SU-DHL-6 (cell line): ENCODE results near the gene PNMA8B.

Experiments
- H2AFZ ChIP-seq: fragments of 200-600 bp; sonication (generic); 2 replicates; pipeline ENCODE4 v1.6.1; 2014; ENCODE audit warnings: low read depth, mild to moderate bottlenecking, moderate library complexity, mixed read lengths, antibody characterized with exemption, low read length; ENCODE audit not compliant: severe bottlenecking
- H3F3A ChIP-seq: fragments of 200-600 bp; shearing (Covaris generic); 2 replicates; pipeline ENCODE4 v1.6.0; 2016; ENCODE audit warnings: antibody characterized with exemption, mild to moderate bottlenecking; ENCODE audit not compliant: insufficient read depth
- H3K27ac ChIP-seq: fragments of 200-600 bp; sonication (generic); 2 replicates; pipeline ENCODE4 v1.5.1; 2016; ENCODE audit warnings: low read depth, mild to moderate bottlenecking, low read length, moderate library complexity, mixed read lengths
- H3K27me3 ChIP-seq: fragments of 200-600 bp; sonication (generic), shearing (Covaris generic); 2 replicates; pipeline ENCODE4 v1.6.0; 2014; ENCODE audit warnings: mild to moderate bottlenecking, low read length
- H3K36me3 ChIP-seq: fragments of 200-600 bp; sonication (generic); 2 replicates; pipeline ENCODE4 v1.6.1; 2014; ENCODE audit warnings: mild to moderate bottlenecking, low read length, mixed read lengths
- H3K4me2 ChIP-seq: fragments of 300-600, 200-600 bp; shearing (Covaris generic), sonication (generic); 2 replicates; pipeline ENCODE4 v1.6.0; 2014; ENCODE audit warnings: low read length, low read depth, mild to moderate bottlenecking; ENCODE audit not compliant: poor library complexity, severe bottlenecking
- H3K4me3 ChIP-seq: fragments of 200-600 bp; sonication (generic); 2 replicates; pipeline ENCODE4 v1.5.1; 2014; ENCODE audit warnings: antibody characterized with exemption, low read length, mild to moderate bottlenecking, mixed read lengths; ENCODE audit not compliant: insufficient read depth, poor library complexity, severe bottlenecking
- H3K79me2 ChIP-seq: fragments of 200-600 bp; sonication (generic); 2 replicates; pipeline ENCODE4 v1.6.1; 2014; ENCODE audit warnings: mild to moderate bottlenecking, low read length, moderate library complexity; ENCODE audit not compliant: insufficient read depth
- H3K9ac ChIP-seq: fragments of 200-600 bp; sonication (generic); 2 replicates; pipeline ENCODE4 v1.7.0; 2014; ENCODE audit warnings: mild to moderate bottlenecking, low read length
- H3K9me2 ChIP-seq: fragments of 200-600 bp; sonication (generic); replicated peaks from 2 replicates; pipeline ENCODE4 v1.6.1; 2014; ENCODE audit warnings: low read length; ENCODE audit not compliant: insufficient read depth
- H3K9me3 ChIP-seq: fragments of 200-600 bp; sonication (generic); 2 replicates; pipeline ENCODE4 v1.6.1; 2014; ENCODE audit warnings: low read length, mixed read lengths; ENCODE audit not compliant: insufficient read depth
- H4K20me1 ChIP-seq: fragments of 200-600 bp; sonication (generic); 2 replicates; pipeline ENCODE4 v1.6.1; 2014; ENCODE audit warnings: low read depth, mild to moderate bottlenecking, antibody characterized with exemption, low read length, moderate library complexity, mixed read lengths
- EZH2phosphoT487 ChIP-seq: fragments of 200-600 bp; sonication (generic), shearing (Covaris generic); conservative IDR thresholded peaks from 2 replicates; pipeline ENCODE4 v1.6.1; 2018; ENCODE audit warnings: mild to moderate bottlenecking, antibody characterized with exemption, low read length, moderate library complexity, mixed read lengths
- TF ChIP-seq, protein P1 (sequence below): fragments of 200-600 bp; sonication (generic); IDR thresholded peaks from one replicate; pipeline ENCODE4 v1.5.1; 2017; ENCODE audit warnings: antibody characterized with exemption, mild to moderate bottlenecking, low read length, moderate library complexity; ENCODE audit not compliant: insufficient read depth, poor library complexity, severe bottlenecking

Gene PNMA8B

GRCh38 chr19:46475986-46476385, 19.7 kb downstream of the PNMA8B start:
- Histone ChIP-seq H3K79me2 (no peaks in the 10 kb centered on the region), H3K4me2 (peak overlapping the region; percentile 43), H3K4me3 (no peak overlapping the region), H3K27ac (peak overlapping the region; percentile 100), H3F3A (peaks cover 31% of the 10 kb centered on the region), H3K9me3 (no peaks in the 10 kb centered on the region), H2AFZ (no peak overlapping the region), H3K36me3 (no peaks in the 10 kb centered on the region), H3K27me3 (no peaks in the 10 kb centered on the region), H3K9ac (no peak overlapping the region; the same call in 1 of the 2 replicates), H4K20me1 (no peaks in the 10 kb centered on the region), H3K9me2 (no peaks in the 10 kb centered on the region)
- TF ChIP-seq, protein P1, sequence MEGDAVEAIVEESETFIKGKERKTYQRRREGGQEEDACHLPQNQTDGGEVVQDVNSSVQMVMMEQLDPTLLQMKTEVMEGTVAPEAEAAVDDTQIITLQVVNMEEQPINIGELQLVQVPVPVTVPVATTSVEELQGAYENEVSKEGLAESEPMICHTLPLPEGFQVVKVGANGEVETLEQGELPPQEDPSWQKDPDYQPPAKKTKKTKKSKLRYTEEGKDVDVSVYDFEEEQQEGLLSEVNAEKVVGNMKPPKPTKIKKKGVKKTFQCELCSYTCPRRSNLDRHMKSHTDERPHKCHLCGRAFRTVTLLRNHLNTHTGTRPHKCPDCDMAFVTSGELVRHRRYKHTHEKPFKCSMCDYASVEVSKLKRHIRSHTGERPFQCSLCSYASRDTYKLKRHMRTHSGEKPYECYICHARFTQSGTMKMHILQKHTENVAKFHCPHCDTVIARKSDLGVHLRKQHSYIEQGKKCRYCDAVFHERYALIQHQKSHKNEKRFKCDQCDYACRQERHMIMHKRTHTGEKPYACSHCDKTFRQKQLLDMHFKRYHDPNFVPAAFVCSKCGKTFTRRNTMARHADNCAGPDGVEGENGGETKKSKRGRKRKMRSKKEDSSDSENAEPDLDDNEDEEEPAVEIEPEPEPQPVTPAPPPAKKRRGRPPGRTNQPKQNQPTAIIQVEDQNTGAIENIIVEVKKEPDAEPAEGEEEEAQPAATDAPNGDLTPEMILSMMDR, result no peak
- TF ChIP-seq EZH2phosphoT487, result no peak

- Histone ChIP-seq H3K79me2 (no peaks in the 10 kb centered on the region), H3K4me2 (peak overlapping the region; percentile 23), H3K27me3 (no peaks in the 10 kb centered on the region), H3K9ac (0 out of 2 replicates have a peak overlapping the region, but pooled peaks have one; percentile 20), H3F3A (peaks cover 23% of the 10 kb centered on the region), H3K9me3 (no peaks in the 10 kb centered on the region), H4K20me1 (no peaks in the 10 kb centered on the region), H3K27ac (peak overlapping the region; percentile 80), H3K36me3 (no peaks in the 10 kb centered on the region), H3K9me2 (no peaks in the 10 kb centered on the region), H3K4me3 (no peak overlapping the region), H2AFZ (no peak overlapping the region)
- TF ChIP-seq, protein P1, result no peak
- TF ChIP-seq EZH2phosphoT487, result no peak
These were observed 21.5 kb downstream of the PNMA8B start for GRCh38 chr19:46474211-46474610.

GRCh38 chr19:46472592-46472991, 23.1 kb downstream of the PNMA8B start:
- Histone ChIP-seq H2AFZ (no peak overlapping the region), H3K9me2 (no peaks in the 10 kb centered on the region), H3K79me2 (no peaks in the 10 kb centered on the region), H4K20me1 (no peaks in the 10 kb centered on the region), H3F3A (peaks cover 18% of the 10 kb centered on the region), H3K4me3 (no peak overlapping the region), H3K4me2 (no peak overlapping the region), H3K27ac (peak overlapping the region; percentile 3), H3K9ac (no peak overlapping the region), H3K27me3 (no peaks in the 10 kb centered on the region), H3K9me3 (no peaks in the 10 kb centered on the region), H3K36me3 (no peaks in the 10 kb centered on the region)
- no peak for TF ChIP-seq EZH2phosphoT487
- TF ChIP-seq, protein P1, result no peak
